Measurements from ENCODE around the gene PTF1A.

The PTF1A gene

DNA sequence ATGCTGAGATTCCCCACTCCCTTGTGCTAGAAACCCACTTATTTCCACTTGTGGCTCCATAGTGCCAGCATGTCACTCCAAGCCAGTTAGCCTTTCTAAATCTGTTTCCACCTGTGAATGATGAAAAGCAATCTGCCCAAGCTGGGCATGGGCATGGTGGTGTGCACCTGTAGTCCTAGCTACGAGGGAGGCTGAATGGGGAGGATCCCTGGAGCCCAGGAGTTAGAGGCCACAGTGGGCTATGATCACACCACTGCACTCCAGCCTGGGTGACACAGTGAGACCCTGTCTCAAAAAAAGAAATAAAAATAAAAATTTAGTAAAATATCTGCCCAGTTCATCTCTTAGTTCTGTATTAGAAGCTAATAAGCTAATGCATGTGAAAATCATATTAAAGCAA is 5.0 kb upstream of the PTF1A start:
- no peak overlapping the region for H3K4me3 ChIP-seq (ENCODE audit: low read depth, low read length)
- TF ChIP-seq, protein P1, sequence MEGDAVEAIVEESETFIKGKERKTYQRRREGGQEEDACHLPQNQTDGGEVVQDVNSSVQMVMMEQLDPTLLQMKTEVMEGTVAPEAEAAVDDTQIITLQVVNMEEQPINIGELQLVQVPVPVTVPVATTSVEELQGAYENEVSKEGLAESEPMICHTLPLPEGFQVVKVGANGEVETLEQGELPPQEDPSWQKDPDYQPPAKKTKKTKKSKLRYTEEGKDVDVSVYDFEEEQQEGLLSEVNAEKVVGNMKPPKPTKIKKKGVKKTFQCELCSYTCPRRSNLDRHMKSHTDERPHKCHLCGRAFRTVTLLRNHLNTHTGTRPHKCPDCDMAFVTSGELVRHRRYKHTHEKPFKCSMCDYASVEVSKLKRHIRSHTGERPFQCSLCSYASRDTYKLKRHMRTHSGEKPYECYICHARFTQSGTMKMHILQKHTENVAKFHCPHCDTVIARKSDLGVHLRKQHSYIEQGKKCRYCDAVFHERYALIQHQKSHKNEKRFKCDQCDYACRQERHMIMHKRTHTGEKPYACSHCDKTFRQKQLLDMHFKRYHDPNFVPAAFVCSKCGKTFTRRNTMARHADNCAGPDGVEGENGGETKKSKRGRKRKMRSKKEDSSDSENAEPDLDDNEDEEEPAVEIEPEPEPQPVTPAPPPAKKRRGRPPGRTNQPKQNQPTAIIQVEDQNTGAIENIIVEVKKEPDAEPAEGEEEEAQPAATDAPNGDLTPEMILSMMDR (IDR thresholded peaks at IDR 0.05; ENCODE audit: low read depth, low read length) = no peak

DNA sequence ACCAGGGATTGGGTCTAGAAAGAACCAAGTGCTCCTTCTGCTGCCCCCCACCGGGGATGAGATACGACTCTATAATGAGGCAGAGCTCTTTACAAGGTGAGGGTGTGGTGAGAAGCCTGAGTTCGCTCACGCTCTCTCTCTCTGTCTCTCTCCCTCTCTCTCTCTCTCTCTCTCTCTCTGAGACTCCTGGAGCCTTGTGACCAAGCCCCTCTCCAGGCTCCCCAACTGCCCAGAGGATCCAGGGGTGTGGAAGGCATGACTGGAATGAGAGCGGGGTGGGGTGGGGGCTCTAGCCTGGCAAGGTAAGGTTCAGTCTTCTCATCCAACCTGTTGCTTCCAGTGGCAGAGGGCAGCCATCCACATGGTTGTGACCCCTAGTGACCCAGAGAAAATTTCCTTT is 3.1 kb upstream of the PTF1A start:
- no peak overlapping the region for H3K4me3 ChIP-seq (ENCODE audit: low read depth, low read length)
- TF ChIP-seq, protein P1 (IDR thresholded peaks at IDR 0.05; ENCODE audit: low read depth, low read length) = no peak

GRCh38 chr10:23190872-23191763 is 994 bp upstream of the PTF1A start:
- no peak overlapping the region for H3K4me3 ChIP-seq (ENCODE audit: low read depth, low read length)
- TF ChIP-seq, protein P1 (IDR thresholded peaks at IDR 0.05; ENCODE audit: low read depth, low read length) = no peak

- TF ChIP-seq, protein P1 (IDR thresholded peaks at IDR 0.05; ENCODE audit: low read depth, low read length) = no peak
- H3K4me3 ChIP-seq (ENCODE audit: low read depth, low read length) = no peak overlapping the region
Observed at GRCh38 chr10:23192712-23193434, 761 bp downstream of the PTF1A start.

DNA sequence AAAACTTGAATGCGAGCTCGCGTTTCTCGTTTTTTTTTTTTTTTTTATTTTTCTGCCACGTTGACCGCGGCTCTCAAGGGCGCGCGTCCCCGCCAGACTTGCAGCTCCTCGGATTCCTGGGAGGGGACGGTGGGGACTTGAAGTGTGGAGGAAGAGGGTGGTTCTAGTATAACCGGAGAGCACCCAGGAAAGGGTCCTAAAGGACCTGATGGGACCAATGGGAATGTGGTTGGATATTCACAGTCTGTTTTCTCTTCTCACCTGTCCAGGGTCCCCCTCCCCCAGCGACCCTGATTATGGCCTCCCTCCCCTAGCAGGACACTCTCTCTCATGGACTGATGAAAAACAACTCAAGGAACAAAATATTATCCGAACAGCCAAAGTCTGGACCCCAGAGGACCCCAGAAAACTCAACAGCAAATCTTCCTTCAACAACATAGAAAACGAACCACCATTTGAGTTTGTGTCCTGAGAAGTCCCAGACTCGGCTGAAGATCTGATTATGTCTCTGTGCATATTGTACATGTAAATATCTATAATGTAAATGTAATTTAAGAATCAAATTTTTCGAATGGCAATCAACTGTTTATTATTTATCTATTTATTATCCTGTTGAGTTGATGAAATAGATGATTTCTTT is 1.4 kb downstream of the PTF1A start:
- TF ChIP-seq, protein P1 (IDR thresholded peaks at IDR 0.05; ENCODE audit: low read depth, low read length) = no peak
- no peak overlapping the region for H3K4me3 ChIP-seq (ENCODE audit: low read depth, low read length)

GRCh38 chr10:23194471-23194965 is 2.4 kb downstream of the PTF1A start:
- H3K4me3 ChIP-seq (ENCODE audit: low read depth, low read length) = no peak overlapping the region
- TF ChIP-seq, protein P1 (IDR thresholded peaks at IDR 0.05; ENCODE audit: low read depth, low read length) = no peak

Measured in WI38 (cell line).